HepG2 (cell line): ENCODE results near the gene GPRC5D. TPM values are rescaled to one million over a fixed set of nuclear protein-coding genes. Genes with fewer than 3 reads are reported as not detected.
A peak's percentile ranks its signal among the peaks of the same experiment; 100 is the strongest.

ENCODE experiments used
- ATM ChIP-seq: fragments of 450-650 bp; IDR thresholded peaks from 2 replicates; pipeline ENCODE4 v1.7.1; 2017; ENCODE audit warnings: mild to moderate bottlenecking, borderline replicate concordance
- FOSL2 ChIP-seq: sonication (generic); formaldehyde crosslinking; IDR thresholded peaks from 2 replicates; pipeline ENCODE4 v1.4.0; 2020; ENCODE audit warnings: missing genetic modification reagents
- IKZF4 ChIP-seq: sonication (generic); formaldehyde crosslinking; IDR thresholded peaks from 2 replicates; pipeline ENCODE4 v1.5.1; 2020; ENCODE audit warnings: borderline replicate concordance, mild to moderate bottlenecking, low read depth, missing genetic modification reagents; ENCODE audit errors: not compliant biosample characterization
- KLF16 ChIP-seq, 2 experiments: sonication (generic) in 1 of 2; formaldehyde crosslinking in 1 of 2; IDR thresholded peaks; 2 replicates each; pipeline versions ENCODE4 v1.6.1 to v1.8.0; 2016 to 2023; ENCODE audit warnings: missing genetic modification reagents in 2 of 2, missing compliant biosample characterization in 1 of 2
- KMT2B ChIP-seq: IDR thresholded peaks from 2 replicates; pipeline ENCODE4 v1.6.1; 2016; ENCODE audit warnings: missing genetic modification reagents, missing compliant biosample characterization
- NCOA1 ChIP-seq: sonication (generic); formaldehyde crosslinking; IDR thresholded peaks from 2 replicates; pipeline ENCODE4 v1.9.0; 2021; ENCODE audit warnings: missing genetic modification reagents
- NKX3-1 ChIP-seq: sonication (generic); formaldehyde crosslinking; IDR thresholded peaks from 2 replicates; pipeline ENCODE4 v1.5.0; 2020; ENCODE audit warnings: missing genetic modification reagents
- NR2C2 ChIP-seq: sonication (generic); formaldehyde crosslinking; IDR thresholded peaks from 2 replicates; pipeline ENCODE4 v1.4.0; 2020; ENCODE audit warnings: missing genetic modification reagents, mild to moderate bottlenecking, moderate library complexity, borderline replicate concordance
- SMAD9 ChIP-seq: sonication (generic); formaldehyde crosslinking; IDR thresholded peaks from 2 replicates; pipeline ENCODE4 v1.5.1; 2020; ENCODE audit warnings: mild to moderate bottlenecking, missing genetic modification reagents
- ZNF430 ChIP-seq: sonication (generic); formaldehyde crosslinking; IDR thresholded peaks from 2 replicates; pipeline ENCODE4 v1.9.0; 2021; ENCODE audit warnings: mild to moderate bottlenecking, missing genetic modification reagents
- ZNF777 ChIP-seq: sonication (generic); formaldehyde crosslinking; IDR thresholded peaks from 2 replicates; pipeline ENCODE4 v1.4.0; 2020; ENCODE audit warnings: missing genetic modification reagents
- ZNF878 ChIP-seq: sonication (generic); formaldehyde crosslinking; IDR thresholded peaks from 2 replicates; pipeline ENCODE4 v1.8.1; 2023; ENCODE audit warnings: mild to moderate bottlenecking, missing genetic modification reagents, moderate library complexity
- polyA plus RNA-seq, 8 experiments: library from polyadenylated mRNA; depleted of rRNA in 3 of 8; stranded (reverse) in 7 of 8; unstranded in 1 of 8; fragments of >200 nt; fragmentation: Illumina TruSeq in 4 of 8; extraction: Trizol in 4 of 8; gene quantifications; 2 replicates each; pipeline versions ENCODE4 v1.2.1 to v1.2.3, GENCODE V29; 2011 to 2016; ENCODE audit warnings: low read depth in 4 of 8, missing spikeins in 1 of 8, mixed read lengths in 1 of 8; ENCODE audit not compliant: insufficient read depth in 1 of 8
- total RNA-seq, 5 experiments: library from RNA; depleted of rRNA; stranded (reverse); fragments of >200 nt; fragmentation: Illumina TruSeq; extraction: Trizol; gene quantifications; 2 replicates each; pipeline ENCODE4 v1.2.3, GENCODE V29; 2016; ENCODE audit warnings: low read depth in 1 of 5
- TF ChIP-seq, protein P1 (sequence below): sonication (generic); formaldehyde crosslinking; IDR thresholded peaks from 2 replicates; pipeline ENCODE4 v1.4.0; 2020; ENCODE audit warnings: low read depth, missing genetic modification reagents
- TF ChIP-seq, protein P2 (sequence below): sonication (generic); formaldehyde crosslinking; IDR thresholded peaks from 2 replicates; pipeline ENCODE4 v1.8.1; 2023; ENCODE audit warnings: missing genetic modification reagents, mild to moderate bottlenecking, borderline replicate concordance
- TF ChIP-seq, protein P3 (sequence below): sonication (generic); formaldehyde crosslinking; IDR thresholded peaks from 2 replicates; pipeline ENCODE4 v1.8.1; 2023; ENCODE audit warnings: mild to moderate bottlenecking, missing genetic modification reagents
- TF ChIP-seq, protein P4 (sequence below): sonication (generic); formaldehyde crosslinking; conservative IDR thresholded peaks from 2 replicates; pipeline ENCODE4 v1.4.0; 2020; ENCODE audit warnings: mild to moderate bottlenecking, missing genetic modification reagents, moderate library complexity
- TF ChIP-seq, protein P5 (sequence below): sonication (generic); formaldehyde crosslinking; IDR thresholded peaks from 2 replicates; pipeline ENCODE4 v1.8.0; 2022; ENCODE audit warnings: missing genetic modification reagents, mild to moderate bottlenecking, inconsistent platforms, borderline replicate concordance

Gene GPRC5D
- total and polyA plus RNA-seq, 2 of the 13 experiments (the other 11 are each of a cell fraction or from before 2014, with no cell fraction given): not detected

DNA sequence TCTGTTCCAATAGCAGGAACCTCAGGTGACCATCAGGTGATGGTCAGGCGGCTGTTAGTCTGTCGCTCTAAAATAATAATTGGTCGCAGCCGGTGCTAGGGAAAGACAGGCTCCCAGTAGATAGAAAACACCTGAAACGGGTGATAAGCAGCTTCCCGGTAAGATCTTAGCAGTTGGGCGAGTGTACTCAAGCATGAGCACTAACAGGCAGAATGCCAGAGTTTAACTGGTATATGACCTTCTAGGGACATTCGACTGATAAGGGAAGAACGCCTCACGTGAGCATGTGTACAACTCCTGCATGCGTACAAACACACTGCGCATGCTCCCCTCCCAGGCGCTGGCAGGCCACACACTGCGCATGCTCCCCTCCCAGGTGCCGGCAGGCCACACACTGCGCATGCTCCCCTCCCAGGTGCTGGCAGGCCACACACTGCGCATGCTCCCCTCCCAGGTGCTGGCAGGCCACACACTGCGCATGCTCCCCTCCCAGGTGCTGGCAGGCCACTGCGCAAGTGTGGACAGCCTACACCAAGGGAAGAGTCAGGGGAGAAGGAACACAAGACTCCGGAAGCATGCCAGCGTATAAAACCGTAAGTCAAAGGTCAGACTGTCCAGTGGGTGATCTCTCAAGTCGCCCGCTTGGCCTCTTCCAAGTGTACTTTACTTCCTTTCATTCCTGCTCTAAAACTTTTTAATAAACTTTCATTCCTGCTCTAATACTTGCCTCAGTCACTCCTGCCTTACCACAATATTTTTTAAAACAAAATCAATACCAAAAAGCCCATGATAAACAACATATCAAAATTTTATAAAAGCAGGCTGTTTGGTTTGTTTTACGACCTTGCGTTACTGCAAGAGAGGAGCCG, 24.5 kb downstream of the GPRC5D start (continued):
- TF ChIP-seq NKX3-1 (peak; percentile 58; the same call in 1 of the 2 replicates), ATM (no peak), SMAD9 (CRISPR knock-in tag) (no peak), KMT2B (CRISPR knock-in tag) (peak; percentile 56; the same call in 1 of the 2 replicates), ZNF430 (CRISPR knock-in tag) (0 out of 2 replicates have a peak, but pooled peaks have one; percentile 42), ZNF878 (CRISPR knock-in tag) (no peak), ZNF777 (CRISPR knock-in tag) (peak; percentile 53; the same call in 1 of the 2 replicates), NCOA1 (no peak), KLF16 (CRISPR knock-in tag; IDR thresholded peaks at IDR 0.05) (peak in 1 of 2 experiments; percentile 77; a peak in 2 of 4 replicates), IKZF4 (CRISPR knock-in tag) (no peak), NR2C2 (CRISPR knock-in tag) (peak; percentile 92), FOSL2 (CRISPR knock-in tag) (no peak)
- TF ChIP-seq, protein P1, sequence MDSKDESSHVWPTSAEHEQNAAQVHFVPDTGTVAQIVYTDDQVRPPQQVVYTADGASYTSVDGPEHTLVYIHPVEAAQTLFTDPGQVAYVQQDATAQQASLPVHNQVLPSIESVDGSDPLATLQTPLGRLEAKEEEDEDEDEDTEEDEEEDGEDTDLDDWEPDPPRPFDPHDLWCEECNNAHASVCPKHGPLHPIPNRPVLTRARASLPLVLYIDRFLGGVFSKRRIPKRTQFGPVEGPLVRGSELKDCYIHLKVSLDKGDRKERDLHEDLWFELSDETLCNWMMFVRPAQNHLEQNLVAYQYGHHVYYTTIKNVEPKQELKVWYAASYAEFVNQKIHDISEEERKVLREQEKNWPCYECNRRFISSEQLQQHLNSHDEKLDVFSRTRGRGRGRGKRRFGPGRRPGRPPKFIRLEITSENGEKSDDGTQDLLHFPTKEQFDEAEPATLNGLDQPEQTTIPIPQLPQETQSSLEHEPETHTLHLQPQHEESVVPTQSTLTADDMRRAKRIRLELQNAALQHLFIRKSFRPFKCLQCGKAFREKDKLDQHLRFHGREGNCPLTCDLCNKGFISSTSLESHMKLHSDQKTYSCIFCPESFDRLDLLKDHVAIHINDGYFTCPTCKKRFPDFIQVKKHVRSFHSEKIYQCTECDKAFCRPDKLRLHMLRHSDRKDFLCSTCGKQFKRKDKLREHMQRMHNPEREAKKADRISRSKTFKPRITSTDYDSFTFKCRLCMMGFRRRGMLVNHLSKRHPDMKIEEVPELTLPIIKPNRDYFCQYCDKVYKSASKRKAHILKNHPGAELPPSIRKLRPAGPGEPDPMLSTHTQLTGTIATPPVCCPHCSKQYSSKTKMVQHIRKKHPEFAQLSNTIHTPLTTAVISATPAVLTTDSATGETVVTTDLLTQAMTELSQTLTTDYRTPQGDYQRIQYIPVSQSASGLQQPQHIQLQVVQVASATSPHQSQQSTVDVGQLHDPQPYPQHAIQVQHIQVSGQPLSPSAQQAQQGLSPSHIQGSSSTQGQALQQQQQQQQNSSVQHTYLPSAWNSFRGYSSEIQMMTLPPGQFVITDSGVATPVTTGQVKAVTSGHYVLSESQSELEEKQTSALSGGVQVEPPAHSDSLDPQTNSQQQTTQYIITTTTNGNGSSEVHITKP: peak; percentile 81; the same call in 1 of the 2 replicates
- TF ChIP-seq, protein P2, sequence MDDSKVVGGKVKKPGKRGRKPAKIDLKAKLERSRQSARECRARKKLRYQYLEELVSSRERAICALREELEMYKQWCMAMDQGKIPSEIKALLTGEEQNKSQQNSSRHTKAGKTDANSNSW: no peak
- TF ChIP-seq, protein P3, sequence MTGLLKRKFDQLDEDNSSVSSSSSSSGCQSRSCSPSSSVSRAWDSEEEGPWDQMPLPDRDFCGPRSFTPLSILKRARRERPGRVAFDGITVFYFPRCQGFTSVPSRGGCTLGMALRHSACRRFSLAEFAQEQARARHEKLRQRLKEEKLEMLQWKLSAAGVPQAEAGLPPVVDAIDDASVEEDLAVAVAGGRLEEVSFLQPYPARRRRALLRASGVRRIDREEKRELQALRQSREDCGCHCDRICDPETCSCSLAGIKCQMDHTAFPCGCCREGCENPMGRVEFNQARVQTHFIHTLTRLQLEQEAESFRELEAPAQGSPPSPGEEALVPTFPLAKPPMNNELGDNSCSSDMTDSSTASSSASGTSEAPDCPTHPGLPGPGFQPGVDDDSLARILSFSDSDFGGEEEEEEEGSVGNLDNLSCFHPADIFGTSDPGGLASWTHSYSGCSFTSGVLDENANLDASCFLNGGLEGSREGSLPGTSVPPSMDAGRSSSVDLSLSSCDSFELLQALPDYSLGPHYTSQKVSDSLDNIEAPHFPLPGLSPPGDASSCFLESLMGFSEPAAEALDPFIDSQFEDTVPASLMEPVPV: no peak
- TF ChIP-seq, protein P4, sequence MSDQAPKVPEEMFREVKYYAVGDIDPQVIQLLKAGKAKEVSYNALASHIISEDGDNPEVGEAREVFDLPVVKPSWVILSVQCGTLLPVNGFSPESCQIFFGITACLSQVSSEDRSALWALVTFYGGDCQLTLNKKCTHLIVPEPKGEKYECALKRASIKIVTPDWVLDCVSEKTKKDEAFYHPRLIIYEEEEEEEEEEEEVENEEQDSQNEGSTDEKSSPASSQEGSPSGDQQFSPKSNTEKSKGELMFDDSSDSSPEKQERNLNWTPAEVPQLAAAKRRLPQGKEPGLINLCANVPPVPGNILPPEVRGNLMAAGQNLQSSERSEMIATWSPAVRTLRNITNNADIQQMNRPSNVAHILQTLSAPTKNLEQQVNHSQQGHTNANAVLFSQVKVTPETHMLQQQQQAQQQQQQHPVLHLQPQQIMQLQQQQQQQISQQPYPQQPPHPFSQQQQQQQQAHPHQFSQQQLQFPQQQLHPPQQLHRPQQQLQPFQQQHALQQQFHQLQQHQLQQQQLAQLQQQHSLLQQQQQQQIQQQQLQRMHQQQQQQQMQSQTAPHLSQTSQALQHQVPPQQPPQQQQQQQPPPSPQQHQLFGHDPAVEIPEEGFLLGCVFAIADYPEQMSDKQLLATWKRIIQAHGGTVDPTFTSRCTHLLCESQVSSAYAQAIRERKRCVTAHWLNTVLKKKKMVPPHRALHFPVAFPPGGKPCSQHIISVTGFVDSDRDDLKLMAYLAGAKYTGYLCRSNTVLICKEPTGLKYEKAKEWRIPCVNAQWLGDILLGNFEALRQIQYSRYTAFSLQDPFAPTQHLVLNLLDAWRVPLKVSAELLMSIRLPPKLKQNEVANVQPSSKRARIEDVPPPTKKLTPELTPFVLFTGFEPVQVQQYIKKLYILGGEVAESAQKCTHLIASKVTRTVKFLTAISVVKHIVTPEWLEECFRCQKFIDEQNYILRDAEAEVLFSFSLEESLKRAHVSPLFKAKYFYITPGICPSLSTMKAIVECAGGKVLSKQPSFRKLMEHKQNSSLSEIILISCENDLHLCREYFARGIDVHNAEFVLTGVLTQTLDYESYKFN (CRISPR knock-in tag): peak; percentile 35; the same call in 1 of the 2 replicates
- TF ChIP-seq, protein P5, sequence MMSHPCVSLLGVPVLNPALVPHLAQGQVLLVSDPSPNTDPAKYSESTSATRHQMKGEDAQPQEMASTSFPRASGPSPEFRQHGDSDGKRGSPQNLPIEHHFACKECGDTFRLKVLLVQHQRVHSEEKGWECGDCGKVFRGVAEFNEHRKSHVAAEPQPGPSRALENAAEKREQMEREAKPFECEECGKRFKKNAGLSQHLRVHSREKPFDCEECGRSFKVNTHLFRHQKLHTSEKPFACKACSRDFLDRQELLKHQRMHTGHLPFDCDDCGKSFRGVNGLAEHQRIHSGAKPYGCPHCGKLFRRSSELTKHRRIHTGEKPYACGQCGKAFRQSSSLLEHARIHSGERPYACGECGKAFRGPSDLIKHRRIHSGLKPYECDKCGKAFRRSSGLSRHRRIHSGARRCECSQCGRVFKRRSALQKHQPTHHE (CRISPR knock-in tag): peak; percentile 73; the same call in 1 of the 2 replicates
